Fibroblast of pulmonary artery (primary cell): Measurements from ENCODE around the gene LPCAT2.

Experiments
- DNase-seq: peaks from one replicate; pipeline ENCODE4 v3.0.0-alpha.2; 2010; ENCODE audit warnings: low read depth
- H3K4me3 ChIP-seq: replicated peaks from 2 replicates; pipeline ENCODE4 v1.5.1; 2011; ENCODE audit warnings: low read depth, mild to moderate bottlenecking, control low read depth, low read length, moderate library complexity
- CTCF ChIP-seq: IDR thresholded peaks from 2 replicates; pipeline ENCODE4 v1.5.1; 2011; ENCODE audit warnings: mild to moderate bottlenecking, control low read depth, low read length, inconsistent platforms; ENCODE audit errors: missing control alignments

The LPCAT2 gene

GRCh38 chr16:55503726-55504550 is 4.9 kb upstream of the LPCAT2 start:
- no peak for DNase-seq
- H3K4me3 ChIP-seq = no peak overlapping the region
- no peak for TF ChIP-seq CTCF

- TF ChIP-seq CTCF = no peak
- no peak overlapping the region for H3K4me3 ChIP-seq
- DNase-seq = no peak
Observed at GRCh38 chr16:55505333-55506015, 3.4 kb upstream of the LPCAT2 start.

GRCh38 chr16:55506083-55506482 is 2.8 kb upstream of the LPCAT2 start:
- TF ChIP-seq CTCF = no peak
- no peak overlapping the region for H3K4me3 ChIP-seq

GRCh38 chr16:55506708-55507107 is 2.2 kb upstream of the LPCAT2 start:
- no peak for TF ChIP-seq CTCF
- H3K4me3 ChIP-seq = no peak overlapping the region
- DNase-seq = no peak

More at GRCh38 chr16:55506083-55506482, 2.8 kb upstream of the LPCAT2 start:
- DNase-seq = no peak

- DNase-seq = no peak
- H3K4me3 ChIP-seq = peak overlapping the region; percentile 83
- no peak for TF ChIP-seq CTCF
Observed at GRCh38 chr16:55508271-55508921, 476 bp upstream of the LPCAT2 start.

GRCh38 chr16:55510185-55510805 is 1.4 kb downstream of the LPCAT2 start:
- peak overlapping the region; percentile 83 for H3K4me3 ChIP-seq
- no peak for TF ChIP-seq CTCF
- DNase-seq = no peak
